GM19240 (cell line): ENCODE data around the gene SLC2A11.
A peak's percentile ranks its signal among the peaks of the same experiment; 100 is the strongest.

Experiments used
- DNase-seq: peaks from one replicate; pipeline ENCODE4 v3.0.0; 2011; ENCODE audit warnings: low spot score; ENCODE audit not compliant: insufficient read length

Gene SLC2A11

GRCh38 chr22:23857606-23858483 lies at the start of gene SLC2A11:
Gene SLC2A11, plus strand, starts transcription at chr22:23857875. Its CDS starts 125 bp downstream, at chr22:23858000.
- peak; percentile 99 for DNase-seq

- DNase-seq = no peak
Observed at GRCh38 chr22:23812378-23812777, 45.3 kb upstream of the SLC2A11 start.

- DNase-seq = no peak
Observed at GRCh38 chr22:23815541-23816155, 42.0 kb upstream of the SLC2A11 start.

- DNase-seq = no peak
Observed at GRCh38 chr22:23816156-23816976, 41.3 kb upstream of the SLC2A11 start.

- DNase-seq = no peak
Observed at GRCh38 chr22:23817146-23817545, 40.5 kb upstream of the SLC2A11 start.

- DNase-seq = no peak
Observed at GRCh38 chr22:23818541-23818940, 39.1 kb upstream of the SLC2A11 start.

- no peak for DNase-seq
Observed at GRCh38 chr22:23820748-23821211, 36.9 kb upstream of the SLC2A11 start.

- DNase-seq = no peak
Observed at GRCh38 chr22:23822101-23822671, 35.5 kb upstream of the SLC2A11 start.

GRCh38 chr22:23823331-23823791 lies 34.3 kb upstream of the SLC2A11 start:
- no peak for DNase-seq

- DNase-seq = no peak
Observed at GRCh38 chr22:23824476-23825245, 33.0 kb upstream of the SLC2A11 start.

GRCh38 chr22:23825246-23825905 lies 32.3 kb upstream of the SLC2A11 start:
- no peak for DNase-seq

GRCh38 chr22:23826510-23827350 lies 30.9 kb upstream of the SLC2A11 start:
- DNase-seq = no peak

GRCh38 chr22:23827351-23827995 lies 30.2 kb upstream of the SLC2A11 start:
- no peak for DNase-seq

GRCh38 chr22:23828800-23829680 lies 28.6 kb upstream of the SLC2A11 start:
- DNase-seq = no peak

GRCh38 chr22:23829845-23830372 lies 27.8 kb upstream of the SLC2A11 start:
- no peak for DNase-seq

- no peak for DNase-seq
Observed at GRCh38 chr22:23831261-23831660, 26.4 kb upstream of the SLC2A11 start.

GRCh38 chr22:23831781-23832180 lies 25.9 kb upstream of the SLC2A11 start:
- DNase-seq = no peak
